Measurements from ENCODE around the gene PALD1. TPM values are rescaled to one million over a fixed set of nuclear protein-coding genes. Genes with fewer than 3 reads are reported as not detected.
A peak's percentile ranks its signal among the peaks of the same experiment; 100 is the strongest.

Gene PALD1
- total and polyA plus RNA-seq, 4 experiments from 2014 or later = not detected

- POLR2A ChIA-PET (ENCODE audit: partially characterized antibody) = no interaction called here
- CTCF ChIA-PET (ENCODE audit: partially characterized antibody) = no interaction called here
- no peaks in the 10 kb centered on the region for H3K36me3 ChIP-seq (ENCODE audit: insufficient read depth, low read length)
- DNase-seq = no peak
- no peaks in the 10 kb centered on the region for H3K9me3 ChIP-seq (ENCODE audit: control insufficient read depth in 1 of 2, low read length in 2 of 2)
- H3K4me3 ChIP-seq (ENCODE audit: low read length in 2 of 2) = no peak overlapping the region
- no peak overlapping the region for H3K27ac Mint-ChIP-seq
- no peaks in the 10 kb centered on the region for H3K9me3 Mint-ChIP-seq
- H3K4me3 Mint-ChIP-seq = no peak overlapping the region
- no peaks in the 10 kb centered on the region for H3K36me3 Mint-ChIP-seq
- H3K4me1 ChIP-seq (ENCODE audit: insufficient read depth, low read length) = no peaks in the 10 kb centered on the region
- intact Hi-C loops (cut with micrococcal nuclease) = no loop called here
- no peak overlapping the region for H3K27ac ChIP-seq (ENCODE audit: low read depth, low read length)
- peaks cover 0 to 4% (median 0%) of the 10 kb centered on the region in 4 donors for H3K4me1 Mint-ChIP-seq
- peaks cover 2 to 4% of the 10 kb centered on the region in 2 donors for H3K27me3 Mint-ChIP-seq
- H3K27me3 ChIP-seq (ENCODE audit: insufficient read depth, low read length) = no peaks in the 10 kb centered on the region
Observed at GRCh38 chr10:70465832-70466231, 12.7 kb upstream of the PALD1 start.

GRCh38 chr10:70466951-70467350, 11.6 kb upstream of the PALD1 start:
- no peaks in the 10 kb centered on the region for H3K9me3 Mint-ChIP-seq
- Histone ChIP-seq H3K4me1 (ENCODE audit: insufficient read depth, low read length) (no peaks in the 10 kb centered on the region), H3K9me3 (ENCODE audit: control insufficient read depth in 1 of 2, low read length in 2 of 2) (no peaks in the 10 kb centered on the region), H3K27ac (ENCODE audit: low read depth, low read length) (no peak overlapping the region), H3K4me3 (ENCODE audit: low read length in 2 of 2) (no peak overlapping the region), H3K27me3 (ENCODE audit: insufficient read depth, low read length) (no peaks in the 10 kb centered on the region), H3K36me3 (ENCODE audit: insufficient read depth, low read length) (no peaks in the 10 kb centered on the region)
- POLR2A ChIA-PET (ENCODE audit: partially characterized antibody) = no interaction called here
- no peaks in the 10 kb centered on the region for H3K27me3 Mint-ChIP-seq
- no peak overlapping the region for H3K27ac Mint-ChIP-seq
- H3K4me3 Mint-ChIP-seq = no peak overlapping the region
- H3K36me3 Mint-ChIP-seq = no peaks in the 10 kb centered on the region
- H3K4me1 Mint-ChIP-seq = no peaks in the 10 kb centered on the region
- CTCF ChIA-PET (ENCODE audit: partially characterized antibody) = no interaction called here
- DNase-seq = no peak
- intact Hi-C loops (cut with micrococcal nuclease) = no loop called here

DNA sequence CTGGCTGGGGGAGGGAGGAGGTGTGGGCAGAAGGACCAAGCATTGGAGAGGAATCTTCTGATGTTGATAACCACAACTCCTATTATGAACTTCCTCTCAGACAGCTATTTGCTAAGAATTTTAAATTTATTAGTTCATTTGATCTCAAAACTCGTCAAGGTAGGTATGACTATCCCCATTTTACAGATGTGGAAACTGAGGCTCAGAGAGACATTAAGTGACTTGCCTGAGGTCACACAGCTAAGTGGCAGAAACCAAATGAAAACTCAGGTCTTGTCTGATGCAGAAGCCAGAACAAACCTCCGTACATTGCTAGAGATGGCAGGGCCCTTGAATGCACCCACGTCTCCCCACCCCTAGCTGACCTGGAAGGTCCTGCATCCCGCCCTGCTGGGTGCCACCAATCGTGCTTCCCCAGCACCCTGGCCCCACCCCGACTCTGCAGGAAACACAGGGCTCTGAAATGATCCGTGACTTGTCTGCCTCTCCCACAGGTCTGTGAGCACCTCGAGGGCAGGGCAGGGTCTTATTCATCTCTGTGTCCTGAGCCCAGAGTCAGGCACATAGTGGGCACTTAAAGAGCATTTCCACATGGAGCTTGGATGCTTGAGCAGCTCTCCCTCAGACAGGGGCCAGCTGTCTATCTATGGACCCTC, 5.6 kb upstream of the PALD1 start:
- intact Hi-C loops (cut with micrococcal nuclease) = no loop called here
- POLR2A ChIA-PET (ENCODE audit: partially characterized antibody) = no interaction called here

DNA sequence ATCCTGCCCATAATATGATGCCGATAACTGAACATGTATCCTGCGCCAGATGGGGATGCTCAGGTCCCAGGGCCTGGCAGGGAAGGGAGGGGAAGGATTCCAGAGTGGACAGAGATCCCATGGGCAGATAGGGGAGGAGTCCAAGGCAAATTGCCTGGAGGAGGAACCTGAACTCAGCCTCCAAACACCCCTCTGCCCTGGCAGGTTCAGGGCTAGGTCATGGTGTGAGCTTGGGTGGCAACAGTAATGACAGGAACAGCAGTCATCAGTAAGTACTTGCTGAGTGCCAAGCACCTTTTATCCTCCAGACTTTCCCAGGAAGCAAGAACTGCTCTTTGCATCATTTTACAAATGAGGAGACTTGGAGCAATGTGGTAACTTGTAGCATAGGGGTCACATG, 3.8 kb upstream of the PALD1 start:
- POLR2A ChIA-PET (ENCODE audit: partially characterized antibody) = no interaction called here
- H3K4me3 Mint-ChIP-seq = peak overlapping the region in 1 of 8 donors; percentile 3

More for the DNA sequence above, 5.6 kb upstream of the PALD1 start:
- H3K27ac Mint-ChIP-seq = no peak overlapping the region
- peaks cover 0 to 2% of the 10 kb centered on the region in 2 donors for H3K27me3 Mint-ChIP-seq
- CTCF ChIA-PET (ENCODE audit: partially characterized antibody) = interaction anchor here (1.0 kb wide), 1 partner anchor 9 kb away, joined by 3 read pairs; no protein-coding TSS in a partner anchor
- peaks cover 14 to 30% (median 22%) of the 10 kb centered on the region in 4 donors for H3K4me1 Mint-ChIP-seq
- no peak for DNase-seq
- no peaks in the 10 kb centered on the region for H3K9me3 Mint-ChIP-seq
- Histone ChIP-seq H3K4me3 (ENCODE audit: low read length in 2 of 2) (no peak overlapping the region), H3K9me3 (ENCODE audit: control insufficient read depth in 1 of 2, low read length in 2 of 2) (no peaks in the 10 kb centered on the region), H3K4me1 (ENCODE audit: insufficient read depth, low read length) (peaks cover 21% of the 10 kb centered on the region), H3K27me3 (ENCODE audit: insufficient read depth, low read length) (no peaks in the 10 kb centered on the region), H3K36me3 (ENCODE audit: insufficient read depth, low read length) (no peaks in the 10 kb centered on the region), H3K27ac (ENCODE audit: low read depth, low read length) (no peak overlapping the region)
- H3K4me3 Mint-ChIP-seq = no peak overlapping the region
- H3K36me3 Mint-ChIP-seq = no peaks in the 10 kb centered on the region

DNA sequence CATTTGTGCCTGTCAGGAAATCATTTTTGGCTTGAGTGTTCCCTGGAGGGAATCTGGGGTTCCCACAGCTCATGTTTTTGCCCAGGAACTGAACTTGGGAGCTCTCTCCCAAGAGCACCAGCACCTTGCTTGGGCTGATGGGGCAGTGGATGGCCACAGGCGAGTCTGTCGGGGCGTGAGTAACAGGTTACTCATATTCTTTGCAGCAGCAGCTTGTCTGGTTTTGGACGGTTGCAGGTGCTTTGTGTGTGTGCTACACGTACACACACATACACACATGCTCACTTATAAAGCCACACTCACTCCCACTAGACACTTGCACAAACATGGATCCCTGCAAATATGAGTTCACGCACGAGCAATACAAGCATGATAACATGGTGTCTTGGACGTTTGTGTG, 2.9 kb upstream of the PALD1 start:
- H3K27me3 ChIP-seq (ENCODE audit: insufficient read depth, low read length) = no peaks in the 10 kb centered on the region
- intact Hi-C loops (cut with micrococcal nuclease) = loop anchor here (2.0 to 5.0 kb wide), 2 partner anchors 73 to 243 kb away; partner anchors contain the start of genes EIF4EBP2 and PPA1
- Mint-ChIP-seq H3K4me1 (peaks cover 25 to 50% (median 38%) of the 10 kb centered on the region in 4 donors), H3K27ac (peak overlapping the region in 1 of 7 donors; percentile 52), H3K4me3 (no peak overlapping the region), H3K9me3 (no peaks in the 10 kb centered on the region), H3K36me3 (no peaks in the 10 kb centered on the region), H3K27me3 (peaks cover 1 to 2% of the 10 kb centered on the region in 2 donors)
- peaks cover 46% of the 10 kb centered on the region for H3K4me1 ChIP-seq (ENCODE audit: insufficient read depth, low read length)
- H3K27ac ChIP-seq (ENCODE audit: low read depth, low read length) = no peak overlapping the region
- ChIA-PET CTCF (ENCODE audit: partially characterized antibody) (interaction anchor here (1.2 to 1.4 kb wide), 3 partner anchors 15 to 111 kb away, joined by 3 read pairs; no protein-coding TSS in a partner anchor), POLR2A (ENCODE audit: partially characterized antibody) (no interaction called here)
- H3K4me3 ChIP-seq (ENCODE audit: low read length in 2 of 2) = no peak overlapping the region
- no peak for DNase-seq
- no peaks in the 10 kb centered on the region for H3K9me3 ChIP-seq (ENCODE audit: control insufficient read depth in 1 of 2, low read length in 2 of 2)
- H3K36me3 ChIP-seq (ENCODE audit: insufficient read depth, low read length) = no peaks in the 10 kb centered on the region

More for the DNA sequence above, 3.8 kb upstream of the PALD1 start:
- no peak overlapping the region for H3K4me3 ChIP-seq (ENCODE audit: low read length in 2 of 2)
- H3K36me3 ChIP-seq (ENCODE audit: insufficient read depth, low read length) = no peaks in the 10 kb centered on the region
- intact Hi-C loops (cut with micrococcal nuclease) = loop anchor here (5.0 kb wide), 1 partner anchor 72 kb away; the partner anchor contains the start of gene EIF4EBP2
- peaks cover 16 to 41% (median 29%) of the 10 kb centered on the region in 4 donors for H3K4me1 Mint-ChIP-seq
- H3K27me3 ChIP-seq (ENCODE audit: insufficient read depth, low read length) = no peaks in the 10 kb centered on the region
- H3K27ac Mint-ChIP-seq = peak overlapping the region in 1 of 7 donors; percentile 52
- DNase-seq = no peak
- CTCF ChIA-PET (ENCODE audit: partially characterized antibody) = interaction anchor here (1.3 kb wide), 1 partner anchor 14 kb away, joined by 3 read pairs; no protein-coding TSS in a partner anchor
- peaks cover 0 to 2% of the 10 kb centered on the region in 2 donors for H3K27me3 Mint-ChIP-seq
- no peaks in the 10 kb centered on the region for H3K9me3 Mint-ChIP-seq
- H3K36me3 Mint-ChIP-seq = no peaks in the 10 kb centered on the region
- H3K9me3 ChIP-seq (ENCODE audit: control insufficient read depth in 1 of 2, low read length in 2 of 2) = no peaks in the 10 kb centered on the region
- H3K4me1 ChIP-seq (ENCODE audit: insufficient read depth, low read length) = peaks cover 37% of the 10 kb centered on the region
- H3K27ac ChIP-seq (ENCODE audit: low read depth, low read length) = no peak overlapping the region

DNA sequence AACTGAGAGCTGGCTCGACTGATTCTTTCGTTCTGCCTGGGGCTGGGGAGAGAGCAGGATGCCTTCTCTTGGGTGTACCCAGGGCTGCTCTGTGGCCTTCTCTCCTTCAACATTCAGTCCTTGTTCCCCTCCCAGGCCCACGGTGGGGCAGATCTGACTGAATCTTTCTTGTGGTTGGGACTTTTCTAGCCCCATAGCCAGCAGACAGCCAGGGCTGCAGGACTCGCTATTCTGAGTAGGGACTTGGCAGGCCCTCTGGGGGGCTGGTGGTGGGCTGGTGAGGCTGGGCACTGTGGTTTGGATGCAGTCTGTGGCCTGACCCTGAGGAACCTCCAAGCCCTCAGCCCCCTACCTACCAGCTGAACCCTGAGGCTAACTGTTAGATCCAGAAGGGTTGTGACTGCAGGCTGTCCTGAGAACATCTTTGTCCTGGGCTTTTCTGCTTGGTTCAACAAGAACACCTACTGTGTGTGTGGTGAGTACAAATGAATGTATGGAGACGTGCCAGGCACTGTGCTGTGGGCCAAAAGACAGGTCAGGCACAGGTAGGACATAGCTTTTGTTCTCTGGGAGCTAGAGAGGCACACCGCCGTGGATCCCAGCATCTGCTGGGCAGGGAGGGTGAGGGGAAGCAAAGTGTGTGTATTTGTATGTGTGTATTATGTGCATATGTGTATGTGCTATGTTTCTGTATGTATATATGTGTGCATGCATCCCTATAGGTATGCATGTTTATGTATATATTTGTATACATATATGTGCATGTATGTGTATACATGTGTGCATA, 2.1 kb upstream of the PALD1 start:
- Mint-ChIP-seq H3K4me3 (peak overlapping the region in 4 of 8 donors; percentile 43 to 85 (median 66)), H3K27me3 (peaks cover 1 to 2% of the 10 kb centered on the region in 2 donors), H3K9me3 (no peaks in the 10 kb centered on the region), H3K36me3 (no peaks in the 10 kb centered on the region), H3K27ac (peak overlapping the region in 5 of 7 donors; percentile 25 to 95 (median 62)), H3K4me1 (peaks cover 27 to 53% (median 43%) of the 10 kb centered on the region in 4 donors)
- no peaks in the 10 kb centered on the region for H3K36me3 ChIP-seq (ENCODE audit: insufficient read depth, low read length)
- H3K27me3 ChIP-seq (ENCODE audit: insufficient read depth, low read length) = no peaks in the 10 kb centered on the region
- ChIA-PET POLR2A (ENCODE audit: partially characterized antibody) (interaction anchor here (1.0 to 2.7 kb wide), 5 partner anchors 18 to 95 kb away, joined by 3 to 11 read pairs (median 3); partner anchors contain the start of gene EIF4EBP2), CTCF (ENCODE audit: partially characterized antibody) (interaction anchor here (0.8 to 1.4 kb wide), 4 partner anchors 14 to 112 kb away, joined by 3 to 7 read pairs (median 4); no protein-coding TSS in a partner anchor)
- intact Hi-C loops (cut with micrococcal nuclease) = loop anchor here (1.0 to 5.0 kb wide), 3 partner anchors 15 to 244 kb away; partner anchors contain the start of genes EIF4EBP2 and PPA1
- H3K27ac ChIP-seq (ENCODE audit: low read depth, low read length) = no peak overlapping the region
- no peak for DNase-seq
- no peak overlapping the region for H3K4me3 ChIP-seq (ENCODE audit: low read length in 2 of 2)
- H3K4me1 ChIP-seq (ENCODE audit: insufficient read depth, low read length) = peaks cover 50% of the 10 kb centered on the region
- no peaks in the 10 kb centered on the region for H3K9me3 ChIP-seq (ENCODE audit: control insufficient read depth in 1 of 2, low read length in 2 of 2)
